Iris pigment epithelial cell (primary cell): ENCODE measurements around the gene OR6X1.

ENCODE experiments used
- DNase-seq: peaks from one replicate; pipeline ENCODE4 v3.0.0-alpha.2; 2011; ENCODE audit warnings: low read depth

OR6X1 gene

GRCh38 chr11:123754101-123754568 lies at the start of gene OR6X1:
Gene OR6X1, minus strand, starts transcription at chr11:123754518. Its CDS starts 0 bp downstream, at chr11:123754518.
- no peak for DNase-seq

- DNase-seq: no peak
Observed at GRCh38 chr11:123801765-123802164, 47.4 kb upstream of the OR6X1 start.

- DNase-seq: no peak
Observed at GRCh38 chr11:123800036-123800435, 45.7 kb upstream of the OR6X1 start.

GRCh38 chr11:123799438-123799837 lies 45.1 kb upstream of the OR6X1 start:
- DNase-seq: no peak

GRCh38 chr11:123798513-123799252 lies 44.4 kb upstream of the OR6X1 start:
- DNase-seq: no peak

- no peak for DNase-seq
Observed at GRCh38 chr11:123798079-123798478, 43.8 kb upstream of the OR6X1 start.

GRCh38 chr11:123797541-123797940 lies 43.2 kb upstream of the OR6X1 start:
- DNase-seq: no peak

GRCh38 chr11:123797114-123797513 lies 42.8 kb upstream of the OR6X1 start:
- no peak for DNase-seq

- no peak for DNase-seq
Observed at GRCh38 chr11:123796226-123796625, 41.9 kb upstream of the OR6X1 start.

GRCh38 chr11:123783536-123783935 lies 29.2 kb upstream of the OR6X1 start:
- no peak for DNase-seq

GRCh38 chr11:123778511-123778910 lies 24.2 kb upstream of the OR6X1 start:
- DNase-seq: no peak

- DNase-seq: no peak
Observed at GRCh38 chr11:123775715-123776549, 21.6 kb upstream of the OR6X1 start.

GRCh38 chr11:123775289-123775688 lies 21.0 kb upstream of the OR6X1 start:
- no peak for DNase-seq

GRCh38 chr11:123773959-123774358 lies 19.6 kb upstream of the OR6X1 start:
- no peak for DNase-seq

GRCh38 chr11:123773026-123773425 lies 18.7 kb upstream of the OR6X1 start:
- no peak for DNase-seq

GRCh38 chr11:123771664-123772063 lies 17.3 kb upstream of the OR6X1 start:
- DNase-seq: no peak

GRCh38 chr11:123770712-123771111 lies 16.4 kb upstream of the OR6X1 start:
- DNase-seq: no peak

GRCh38 chr11:123765601-123766000 lies 11.3 kb upstream of the OR6X1 start:
- no peak for DNase-seq

GRCh38 chr11:123762422-123762821 lies 8.1 kb upstream of the OR6X1 start:
- no peak for DNase-seq

GRCh38 chr11:123760894-123761293 lies 6.6 kb upstream of the OR6X1 start:
- DNase-seq: no peak

- no peak for DNase-seq
Observed at GRCh38 chr11:123757976-123758375, 3.7 kb upstream of the OR6X1 start.

- no peak for DNase-seq
Observed at GRCh38 chr11:123755813-123756212, 1.5 kb upstream of the OR6X1 start.

- no peak for DNase-seq
Observed at GRCh38 chr11:123755344-123755743, 1.0 kb upstream of the OR6X1 start.
